ENCODE data around the gene MRPL39. TPM values are rescaled to one million over a fixed set of nuclear protein-coding genes. Genes with fewer than 3 reads are reported as not detected.

Gene MRPL39
- polyA plus RNA-seq, 2 of the 4 experiments (the other 2 are of a cell fraction) = 36.8 to 43.7 TPM

GRCh38 chr21:25539606-25540005 lies 67.7 kb downstream of the MRPL39 start:
- ATAC-seq (no peak), DNase-seq (ENCODE audit: low read depth in 1 of 2, low spot score in 1 of 2) (no peak), FAIRE-seq (no peak)
- Histone ChIP-seq H3K27ac (no peak overlapping the region), H3K4me2 (no peak overlapping the region), H3K4me3 (no peak overlapping the region), H3K9me3 (no peaks in the 10 kb centered on the region), H3K4me1 (no peaks in the 10 kb centered on the region)
- TF ChIP-seq FOXS1 (CRISPR knock-in tag; IDR thresholded peaks at IDR 0.05) (no peak), CEBPB (IDR thresholded peaks at IDR 0.05) (no peak), USF2 (IDR thresholded peaks at IDR 0.05) (no peak), BHLHE40 (IDR thresholded peaks at IDR 0.05; ENCODE audit: low read depth, low read length) (no peak), ESRRA (IDR thresholded peaks at IDR 0.05; ENCODE audit: borderline replicate concordance, low read length) (no peak), REST (IDR thresholded peaks at IDR 0.05) (no peak)
- ChIA-PET POLR2A (no interaction called here), CTCF (interaction anchor here (0.6 kb wide), 1 partner anchor 162 kb away, joined by 4 read pairs; no protein-coding TSS in a partner anchor)
- WGBS (ENCODE audit: missing lambda C conversion rate) = no CpG with 5 or more reads among the region's 3 CpGs

GRCh38 chr21:25537174-25537573 lies 70.1 kb downstream of the MRPL39 start:
- CTCF ChIA-PET = no interaction called here
- DNase-seq (ENCODE audit: low read depth in 1 of 2, low spot score in 1 of 2) = no peak
- Histone ChIP-seq H3K4me3 (no peak overlapping the region), H3K27ac (no peak overlapping the region), H3K9me3 (no peaks in the 10 kb centered on the region), H3K4me1 (no peaks in the 10 kb centered on the region), H3K4me2 (no peak overlapping the region)
- no peak for TF ChIP-seq RFX5 (IDR thresholded peaks at IDR 0.05)
- no peak for FAIRE-seq
- POLR2A ChIA-PET = no interaction called here
- ATAC-seq = no peak

- FAIRE-seq = no peak
- ChIA-PET CTCF (no interaction called here), POLR2A (no interaction called here)
- ATAC-seq = no peak
- no peak overlapping the region for H3K27ac ChIP-seq
- no peaks in the 10 kb centered on the region for H3K4me1 ChIP-seq
- TF ChIP-seq ZSCAN20 (CRISPR knock-in tag; IDR thresholded peaks at IDR 0.05) = no peak
- TF ChIP-seq HOXA7 (CRISPR knock-in tag; IDR thresholded peaks at IDR 0.05) = no peak
- TF ChIP-seq ESRRA (IDR thresholded peaks at IDR 0.05; ENCODE audit: borderline replicate concordance, low read length) = no peak
- TF ChIP-seq ZNF302 (CRISPR knock-in tag; IDR thresholded peaks at IDR 0.05) = no peak
- TF ChIP-seq HOXB5 (CRISPR knock-in tag; IDR thresholded peaks at IDR 0.05) = no peak
- no peak for TF ChIP-seq KDM1A (IDR thresholded peaks at IDR 0.05; ENCODE audit: low read depth)
- no peak for TF ChIP-seq SMC3 (IDR thresholded peaks at IDR 0.05)
- TF ChIP-seq CHD2 (IDR thresholded peaks at IDR 0.05; ENCODE audit: low read length, partially characterized antibody) = no peak
- no peak for TF ChIP-seq CBX8 (IDR thresholded peaks at IDR 0.05)
- TF ChIP-seq MYC (IDR thresholded peaks at IDR 0.05; ENCODE audit: borderline replicate concordance, low read length) = no peak
- no peak overlapping the region for H3K4me3 ChIP-seq
- no peaks in the 10 kb centered on the region for H3K9me3 ChIP-seq
- no peak overlapping the region for H3K4me2 ChIP-seq
- DNase-seq (ENCODE audit: low read depth in 1 of 2, low spot score in 1 of 2) = no peak
Measured at GRCh38 chr21:25536752-25537151, 70.5 kb downstream of the MRPL39 start.

- ATAC-seq (no peak), FAIRE-seq (no peak), DNase-seq (ENCODE audit: low read depth in 1 of 2, low spot score in 1 of 2) (no peak)
- Histone ChIP-seq H3K4me3 (no peak overlapping the region), H3K9me3 (no peaks in the 10 kb centered on the region), H3K4me1 (no peaks in the 10 kb centered on the region), H3K27ac (no peak overlapping the region), H3K4me2 (no peak overlapping the region)
- POLR2A ChIA-PET = no interaction called here
- WGBS (ENCODE audit: missing lambda C conversion rate) = 44% methylated on average over 2 of the region's 2 CpGs
- CTCF ChIA-PET = no interaction called here
- TF ChIP-seq KDM1A (IDR thresholded peaks at IDR 0.05; ENCODE audit: low read depth) (no peak), MYC (IDR thresholded peaks at IDR 0.05; ENCODE audit: borderline replicate concordance, low read length) (no peak), HOXB5 (CRISPR knock-in tag; IDR thresholded peaks at IDR 0.05) (no peak)
Measured at GRCh38 chr21:25535849-25536248, 71.4 kb downstream of the MRPL39 start.

Other genes starting within 250 kb of the MRPL39 start
- gene JAM2, start 31.8 kb upstream of the MRPL39 start, polyA plus RNA-seq (2011; rRNA removed) = 0.01 TPM in 1 of 2 replicates, not detected in the other
- 0.01 TPM in 1 of 3 replicates, not detected in the others for gene JAM2, start 31.8 kb upstream of the MRPL39 start, polyA plus RNA-seq (2017; fragmentation: RNase III; extraction: RNeasy Plus Mini Kit Qiagen cat#74134 plus additional on column Dnase treatment)
- 143 and 202 TPM in 2 replicates for gene ATP5PF, start 127.4 kb upstream of the MRPL39 start, polyA plus RNA-seq (2011; rRNA removed)
- 221 to 227 TPM (median 224 TPM) in 3 replicates for gene ATP5PF, start 127.4 kb upstream of the MRPL39 start, polyA plus RNA-seq (2017; fragmentation: RNase III; extraction: RNeasy Plus Mini Kit Qiagen cat#74134 plus additional on column Dnase treatment)
- 17.3 and 20.0 TPM in 2 replicates for gene GABPA, start 127.5 kb upstream of the MRPL39 start, polyA plus RNA-seq (2011; rRNA removed)
- gene GABPA, start 127.5 kb upstream of the MRPL39 start, polyA plus RNA-seq (2017; fragmentation: RNase III; extraction: RNeasy Plus Mini Kit Qiagen cat#74134 plus additional on column Dnase treatment) = 6.9 to 7.3 TPM (median 7.1 TPM) in 3 replicates